ENCODE data around the gene ZNF770. TPM values are rescaled to one million over a fixed set of nuclear protein-coding genes. Genes with fewer than 3 reads are reported as not detected.

The ZNF770 gene
- total and polyA plus RNA-seq, 2 donors (not counting 1 experiment from before 2014, with no cell fraction given) = 10.1 to 49.3 TPM

DNA sequence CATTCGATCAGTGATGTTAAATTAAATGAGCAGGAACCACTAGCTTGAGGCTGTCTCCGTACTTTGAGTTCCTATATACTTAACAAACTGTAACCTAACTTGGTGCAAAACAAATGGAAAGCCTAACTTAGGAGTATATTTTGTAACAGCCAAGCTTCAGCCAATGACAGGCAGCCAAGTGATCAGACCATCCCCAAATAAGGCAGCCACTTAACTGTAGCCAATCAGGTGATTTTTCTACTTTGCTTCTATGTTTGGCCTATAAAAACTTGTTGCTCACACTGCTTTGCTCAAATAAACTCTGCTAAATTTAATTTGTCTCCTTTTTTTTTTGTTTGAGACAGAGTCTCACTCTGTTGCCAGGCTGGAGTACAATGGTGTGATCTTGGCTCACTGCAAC is 19.3 kb upstream of the ZNF770 start:
- H3K9ac ChIP-seq (ENCODE audit: low read length) = no peak overlapping the region
- H3K79me2 ChIP-seq (ENCODE audit: control insufficient read depth, insufficient read depth, low read length) = no peaks in the 10 kb centered on the region
- TF ChIP-seq EZH2 (IDR thresholded peaks at IDR 0.05; ENCODE audit: borderline replicate concordance, insufficient read depth, low read depth, low read length, poor library complexity, severe bottlenecking) = no peak
- TF ChIP-seq, protein P1, sequence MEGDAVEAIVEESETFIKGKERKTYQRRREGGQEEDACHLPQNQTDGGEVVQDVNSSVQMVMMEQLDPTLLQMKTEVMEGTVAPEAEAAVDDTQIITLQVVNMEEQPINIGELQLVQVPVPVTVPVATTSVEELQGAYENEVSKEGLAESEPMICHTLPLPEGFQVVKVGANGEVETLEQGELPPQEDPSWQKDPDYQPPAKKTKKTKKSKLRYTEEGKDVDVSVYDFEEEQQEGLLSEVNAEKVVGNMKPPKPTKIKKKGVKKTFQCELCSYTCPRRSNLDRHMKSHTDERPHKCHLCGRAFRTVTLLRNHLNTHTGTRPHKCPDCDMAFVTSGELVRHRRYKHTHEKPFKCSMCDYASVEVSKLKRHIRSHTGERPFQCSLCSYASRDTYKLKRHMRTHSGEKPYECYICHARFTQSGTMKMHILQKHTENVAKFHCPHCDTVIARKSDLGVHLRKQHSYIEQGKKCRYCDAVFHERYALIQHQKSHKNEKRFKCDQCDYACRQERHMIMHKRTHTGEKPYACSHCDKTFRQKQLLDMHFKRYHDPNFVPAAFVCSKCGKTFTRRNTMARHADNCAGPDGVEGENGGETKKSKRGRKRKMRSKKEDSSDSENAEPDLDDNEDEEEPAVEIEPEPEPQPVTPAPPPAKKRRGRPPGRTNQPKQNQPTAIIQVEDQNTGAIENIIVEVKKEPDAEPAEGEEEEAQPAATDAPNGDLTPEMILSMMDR (IDR thresholded peaks at IDR 0.05) = no peak
- no peak overlapping the region for H2AFZ ChIP-seq (ENCODE audit: insufficient read depth, low read depth, low read length, poor library complexity, severe bottlenecking)
- intact Hi-C loops (cut with micrococcal nuclease) = no loop called here
- DNase-seq (no peak), ATAC-seq (ENCODE audit: low read depth) (no peak)
- no peak overlapping the region for H3K4me2 ChIP-seq (replicated peaks; ENCODE audit: low read depth, low read length, poor library complexity, severe bottlenecking)
- no peaks in the 10 kb centered on the region for H3K27me3 ChIP-seq (replicated peaks in 1 of 4; ENCODE audit: control extremely low read depth in 1 of 4, control insufficient read depth in 3 of 4, insufficient read depth in 4 of 4, low read length in 3 of 4)
- no CpG with 5 or more reads among the region's 2 CpGs for WGBS (ENCODE audit: insufficient coverage)
- CTCF ChIA-PET = no interaction called here
- no peak overlapping the region for H3K4me3 ChIP-seq (ENCODE audit: control extremely low read depth in 1 of 5, extremely low read depth in 1 of 5, insufficient read depth in 1 of 5, low read depth in 2 of 5, low read length in 4 of 5)
- no peaks in the 10 kb centered on the region for H3K9me3 Mint-ChIP-seq (ENCODE audit: insufficient read depth)
- H3K9me3 ChIP-seq (ENCODE audit: control extremely low read depth in 1 of 3, control insufficient read depth in 2 of 3, insufficient read depth in 1 of 3, low read length in 2 of 3) = no peaks in the 10 kb centered on the region
- no peak overlapping the region for H3K27ac ChIP-seq (ENCODE audit: low read length in 2 of 2)
- no peak overlapping the region for H3K27ac Mint-ChIP-seq
- no peaks in the 10 kb centered on the region for H3K27me3 Mint-ChIP-seq
- H4K20me1 ChIP-seq (ENCODE audit: control insufficient read depth, insufficient read depth, low read length, poor library complexity, severe bottlenecking) = no peaks in the 10 kb centered on the region
- H3K36me3 ChIP-seq (replicated peaks in 1 of 2; ENCODE audit: control extremely low read depth in 1 of 2, control insufficient read depth in 1 of 2, extremely low read depth in 1 of 2, insufficient read depth in 2 of 2, low read length in 1 of 2) = no peaks in the 10 kb centered on the region
- no peak overlapping the region for H3K4me3 Mint-ChIP-seq
- H3K4me1 Mint-ChIP-seq = no peaks in the 10 kb centered on the region
- POLR2A ChIA-PET = no interaction called here
- no peaks in the 10 kb centered on the region for H3K4me1 ChIP-seq (ENCODE audit: control insufficient read depth in 2 of 2, insufficient read depth in 2 of 2, low read length in 2 of 2)

GRCh38 chr15:35005933-35006332 is 17.8 kb upstream of the ZNF770 start:
- H2AFZ ChIP-seq (ENCODE audit: insufficient read depth, low read depth, low read length, poor library complexity, severe bottlenecking) = no peak overlapping the region
- no peaks in the 10 kb centered on the region for H4K20me1 ChIP-seq (ENCODE audit: control insufficient read depth, insufficient read depth, low read length, poor library complexity, severe bottlenecking)
- no peaks in the 10 kb centered on the region for H3K9me3 ChIP-seq (ENCODE audit: control extremely low read depth in 1 of 3, control insufficient read depth in 2 of 3, insufficient read depth in 1 of 3, low read length in 2 of 3)
- no CpG with 5 or more reads among the region's 6 CpGs for WGBS (ENCODE audit: insufficient coverage)
- TF ChIP-seq, protein P1 (IDR thresholded peaks at IDR 0.05) = no peak
- TF ChIP-seq EZH2 (IDR thresholded peaks at IDR 0.05; ENCODE audit: borderline replicate concordance, insufficient read depth, low read depth, low read length, poor library complexity, severe bottlenecking) = no peak
- no peak overlapping the region for H3K9ac ChIP-seq (ENCODE audit: low read length)
- H3K79me2 ChIP-seq (ENCODE audit: control insufficient read depth, insufficient read depth, low read length) = no peaks in the 10 kb centered on the region
- Mint-ChIP-seq H3K27me3 (no peaks in the 10 kb centered on the region), H3K4me1 (no peaks in the 10 kb centered on the region), H3K27ac (no peak overlapping the region), H3K4me3 (no peak overlapping the region), H3K9me3 (ENCODE audit: insufficient read depth) (no peaks in the 10 kb centered on the region)
- ChIA-PET POLR2A (no interaction called here), CTCF (no interaction called here)
- DNase-seq (no peak), ATAC-seq (ENCODE audit: low read depth) (no peak)
- H3K27me3 ChIP-seq (replicated peaks in 1 of 4; ENCODE audit: control extremely low read depth in 1 of 4, control insufficient read depth in 3 of 4, insufficient read depth in 4 of 4, low read length in 3 of 4) = no peaks in the 10 kb centered on the region
- H3K27ac ChIP-seq (ENCODE audit: low read length in 2 of 2) = no peak overlapping the region
- no peak overlapping the region for H3K4me2 ChIP-seq (replicated peaks; ENCODE audit: low read depth, low read length, poor library complexity, severe bottlenecking)
- no peak overlapping the region for H3K4me3 ChIP-seq (ENCODE audit: control extremely low read depth in 1 of 5, extremely low read depth in 1 of 5, insufficient read depth in 1 of 5, low read depth in 2 of 5, low read length in 4 of 5)
- no peaks in the 10 kb centered on the region for H3K36me3 ChIP-seq (replicated peaks in 1 of 2; ENCODE audit: control extremely low read depth in 1 of 2, control insufficient read depth in 1 of 2, extremely low read depth in 1 of 2, insufficient read depth in 2 of 2, low read length in 1 of 2)
- H3K4me1 ChIP-seq (ENCODE audit: control insufficient read depth in 2 of 2, insufficient read depth in 2 of 2, low read length in 2 of 2) = no peaks in the 10 kb centered on the region
- intact Hi-C loops (cut with micrococcal nuclease) = no loop called here

Measured in B cell (primary cell).